ENCODE data around the gene NUDCD3. TPM values are rescaled to one million over a fixed set of nuclear protein-coding genes. Genes with fewer than 3 reads are reported as not detected.

Gene NUDCD3
- total and polyA plus RNA-seq, 4 donors: 24.8 to 91.0 (median 52.4) TPM

DNA sequence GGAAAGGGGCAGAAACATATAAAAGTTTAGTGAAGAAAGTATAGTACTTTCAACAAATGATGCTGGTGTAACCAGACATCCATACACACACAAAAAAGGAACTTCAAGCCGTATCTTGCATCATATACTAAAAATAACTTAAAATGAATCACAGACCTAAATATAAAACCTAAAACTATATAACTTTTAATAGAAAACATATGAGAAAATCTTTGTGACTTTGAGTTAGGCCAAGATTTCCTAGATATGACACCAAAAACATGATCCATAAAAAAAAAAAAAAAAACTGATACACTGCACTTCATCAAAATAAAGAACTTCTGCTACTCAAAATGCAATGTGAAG is 40.9 kb downstream of the NUDCD3 start:
- Histone ChIP-seq H3K27ac (ENCODE audit: low read depth in 1 of 2, low read length in 1 of 2) (no peak overlapping the region), H3K9ac (ENCODE audit: insufficient read depth in 1 of 2, low read length in 2 of 2) (no peak overlapping the region), H3K36me3 (ENCODE audit: control insufficient read depth in 4 of 4, insufficient read depth in 4 of 4, low read length in 4 of 4) (peaks cover 0 to 20% (median 0%) of the 10 kb centered on the region in 4 donors), H3K4me1 (ENCODE audit: control insufficient read depth in 5 of 5, insufficient read depth in 5 of 5, low read length in 5 of 5) (peaks cover 0 to 13% (median 8%) of the 10 kb centered on the region in 5 donors), H3K9me3 (ENCODE audit: control insufficient read depth in 4 of 4, insufficient read depth in 3 of 4, low read length in 3 of 4) (no peaks in the 10 kb centered on the region), H3K4me3 (no peak overlapping the region), H3K27me3 (ENCODE audit: control insufficient read depth in 3 of 3, insufficient read depth in 3 of 3, low read length in 2 of 3) (no peaks in the 10 kb centered on the region)
- 35 to 69% methylated on average over 1 of the region's 1 CpG for WGBS, 2 donors
- ATAC-seq (ENCODE audit: insufficient read depth, low FRiP score) (no peak), DNase-seq (no peak)
- TF ChIP-seq, protein P1, sequence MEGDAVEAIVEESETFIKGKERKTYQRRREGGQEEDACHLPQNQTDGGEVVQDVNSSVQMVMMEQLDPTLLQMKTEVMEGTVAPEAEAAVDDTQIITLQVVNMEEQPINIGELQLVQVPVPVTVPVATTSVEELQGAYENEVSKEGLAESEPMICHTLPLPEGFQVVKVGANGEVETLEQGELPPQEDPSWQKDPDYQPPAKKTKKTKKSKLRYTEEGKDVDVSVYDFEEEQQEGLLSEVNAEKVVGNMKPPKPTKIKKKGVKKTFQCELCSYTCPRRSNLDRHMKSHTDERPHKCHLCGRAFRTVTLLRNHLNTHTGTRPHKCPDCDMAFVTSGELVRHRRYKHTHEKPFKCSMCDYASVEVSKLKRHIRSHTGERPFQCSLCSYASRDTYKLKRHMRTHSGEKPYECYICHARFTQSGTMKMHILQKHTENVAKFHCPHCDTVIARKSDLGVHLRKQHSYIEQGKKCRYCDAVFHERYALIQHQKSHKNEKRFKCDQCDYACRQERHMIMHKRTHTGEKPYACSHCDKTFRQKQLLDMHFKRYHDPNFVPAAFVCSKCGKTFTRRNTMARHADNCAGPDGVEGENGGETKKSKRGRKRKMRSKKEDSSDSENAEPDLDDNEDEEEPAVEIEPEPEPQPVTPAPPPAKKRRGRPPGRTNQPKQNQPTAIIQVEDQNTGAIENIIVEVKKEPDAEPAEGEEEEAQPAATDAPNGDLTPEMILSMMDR (IDR thresholded peaks at IDR 0.05; ENCODE audit: control extremely low read depth, extremely low read depth): no peak

DNA sequence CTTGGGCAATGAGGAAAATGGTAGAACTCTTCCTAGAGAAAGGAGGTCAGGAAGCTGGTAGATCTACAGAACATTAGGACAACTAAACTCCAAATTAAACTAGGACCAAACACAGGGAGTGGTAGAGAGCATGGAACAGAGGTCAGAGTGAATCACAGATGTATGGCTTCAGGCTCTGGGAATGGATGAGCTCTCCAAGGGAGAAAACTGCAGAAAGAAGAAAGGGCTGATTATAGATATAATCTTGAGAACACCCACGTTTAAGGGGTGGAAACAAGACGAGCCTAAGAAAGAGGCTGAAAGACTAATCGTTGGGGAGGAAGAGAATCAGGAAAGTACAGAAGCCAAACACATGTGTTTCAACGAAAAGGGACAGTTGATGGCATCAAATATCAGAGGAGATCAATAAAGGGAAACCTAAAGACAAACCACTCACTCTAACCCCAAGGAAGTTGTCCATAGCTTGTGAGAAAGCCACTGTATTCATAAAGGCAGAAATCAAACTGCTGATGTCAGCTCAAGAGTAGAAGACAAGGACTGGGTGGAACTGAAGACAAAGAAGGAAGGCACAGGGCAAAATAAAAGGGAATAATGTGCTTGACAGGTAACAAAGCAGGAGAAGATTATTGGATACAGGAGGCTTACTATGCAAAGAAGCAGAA is 41.4 kb downstream of the NUDCD3 start:
- Histone ChIP-seq H3K27ac (ENCODE audit: low read depth in 1 of 2, low read length in 1 of 2) (no peak overlapping the region), H3K36me3 (ENCODE audit: control insufficient read depth in 4 of 4, insufficient read depth in 4 of 4, low read length in 4 of 4) (peaks cover 0 to 20% (median 0%) of the 10 kb centered on the region in 4 donors), H3K4me3 (no peak overlapping the region), H3K9ac (ENCODE audit: insufficient read depth in 1 of 2, low read length in 2 of 2) (no peak overlapping the region), H3K9me3 (ENCODE audit: control insufficient read depth in 4 of 4, insufficient read depth in 3 of 4, low read length in 3 of 4) (no peaks in the 10 kb centered on the region), H3K27me3 (ENCODE audit: control insufficient read depth in 3 of 3, insufficient read depth in 3 of 3, low read length in 2 of 3) (no peaks in the 10 kb centered on the region), H3K4me1 (ENCODE audit: control insufficient read depth in 5 of 5, insufficient read depth in 5 of 5, low read length in 5 of 5) (peaks cover 0 to 13% (median 8%) of the 10 kb centered on the region in 5 donors)
- 78 to 82% methylated on average over 4 of the region's 4 CpGs for WGBS, 2 donors
- DNase-seq (no peak), ATAC-seq (ENCODE audit: insufficient read depth, low FRiP score) (no peak)
- TF ChIP-seq, protein P1 (IDR thresholded peaks at IDR 0.05; ENCODE audit: control extremely low read depth, extremely low read depth): no peak

DNA sequence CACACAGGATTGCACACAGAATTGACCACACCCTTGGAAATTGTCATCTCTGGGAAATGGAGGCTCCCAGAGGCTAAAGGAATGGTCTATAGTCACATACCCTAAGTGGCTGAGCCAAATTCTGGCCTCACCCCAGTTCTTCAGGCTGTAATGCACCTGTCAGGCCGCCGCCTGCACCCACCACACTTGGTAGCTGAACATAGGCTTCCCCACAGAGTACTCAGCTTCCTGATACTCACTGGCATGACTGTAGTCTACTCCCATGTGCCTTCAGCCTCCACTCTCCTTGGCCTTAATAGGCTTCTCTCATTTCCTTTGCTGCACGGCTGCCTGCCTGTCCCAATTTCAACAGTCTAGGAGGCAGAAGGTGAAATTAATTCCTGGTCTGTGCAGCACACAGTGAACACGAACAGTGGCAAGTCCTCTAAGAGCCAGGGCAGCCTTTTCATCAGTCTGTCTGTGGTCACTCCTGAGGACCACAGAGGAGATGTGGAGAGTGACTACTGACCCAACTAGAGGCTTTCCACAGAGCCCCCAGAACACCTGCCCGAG is 42.5 kb downstream of the NUDCD3 start:
- Histone ChIP-seq H3K4me3 (no peak overlapping the region), H3K9me3 (ENCODE audit: control insufficient read depth in 4 of 4, insufficient read depth in 3 of 4, low read length in 3 of 4) (no peaks in the 10 kb centered on the region), H3K27ac (ENCODE audit: low read depth in 1 of 2, low read length in 1 of 2) (no peak overlapping the region), H3K4me1 (ENCODE audit: control insufficient read depth in 5 of 5, insufficient read depth in 5 of 5, low read length in 5 of 5) (peaks cover 0 to 13% (median 8%) of the 10 kb centered on the region in 5 donors), H3K36me3 (ENCODE audit: control insufficient read depth in 4 of 4, insufficient read depth in 4 of 4, low read length in 4 of 4) (peaks cover 0 to 20% (median 0%) of the 10 kb centered on the region in 4 donors), H3K27me3 (ENCODE audit: control insufficient read depth in 3 of 3, insufficient read depth in 3 of 3, low read length in 2 of 3) (no peaks in the 10 kb centered on the region), H3K9ac (ENCODE audit: insufficient read depth in 1 of 2, low read length in 2 of 2) (no peak overlapping the region)
- TF ChIP-seq, protein P1 (IDR thresholded peaks at IDR 0.05; ENCODE audit: control extremely low read depth, extremely low read depth): no peak
- WGBS, 2 donors: 94 to 98% methylated on average over 5 of the region's 5 CpGs
- DNase-seq: no peak
- no peak for ATAC-seq (ENCODE audit: insufficient read depth, low FRiP score)

Measured in lung (tissue), 12 donors.